GM19043 (cell line): ENCODE measurements around the gene LAMB1.

Experiments
- ATAC-seq: cut with Tn5 transposase; IDR thresholded peaks from one replicate; pipeline ENCODE4 v1.9.1; 2021; ENCODE audit warnings: low read depth; ENCODE audit not compliant: unreplicated experiment

Gene LAMB1

DNA sequence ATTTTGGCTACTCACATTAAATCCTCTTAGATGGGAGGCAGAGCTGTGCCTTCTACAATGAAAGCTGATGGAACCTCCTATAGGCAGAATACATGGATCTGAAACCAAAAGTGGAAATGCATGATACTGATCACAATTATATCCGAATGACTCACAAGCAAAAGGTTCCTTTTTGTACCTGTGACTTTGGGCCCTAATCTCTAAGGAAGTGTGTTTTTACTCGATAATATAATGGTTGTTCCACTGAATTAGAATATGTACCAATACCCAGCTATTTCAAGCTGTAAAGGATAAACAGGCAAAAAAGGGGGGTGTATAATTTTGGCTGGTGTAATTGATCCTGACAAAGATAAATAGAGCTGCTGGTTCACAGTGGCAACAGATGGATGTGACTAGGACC is 17.6 kb upstream of the LAMB1 start:
- ATAC-seq, result no peak

DNA sequence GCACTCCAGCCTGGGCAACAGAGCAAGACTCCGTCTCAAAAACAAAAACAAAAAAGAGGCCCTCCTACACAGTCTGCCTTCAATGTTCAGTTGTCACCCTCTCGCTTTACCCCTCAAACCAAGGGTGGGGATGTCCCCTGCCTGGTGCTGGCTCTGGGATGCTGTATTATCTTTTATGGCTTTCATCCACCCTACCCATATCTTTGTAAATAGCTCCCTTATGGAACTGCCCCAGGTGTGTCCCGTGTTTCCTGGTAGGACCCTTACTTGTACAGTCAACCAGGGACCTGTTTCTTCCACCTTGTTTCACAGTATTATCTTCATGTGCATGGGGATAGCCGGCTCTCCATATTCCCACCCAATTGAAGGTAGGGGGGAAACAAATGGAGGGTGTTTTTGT is 15.7 kb upstream of the LAMB1 start:
- no peak for ATAC-seq

GRCh38 chr7:108017776-108018151 is 14.8 kb upstream of the LAMB1 start:
- no peak for ATAC-seq

GRCh38 chr7:108016841-108017775 is 14.1 kb upstream of the LAMB1 start:
- peak; percentile 62 for ATAC-seq

- no peak for ATAC-seq
Observed at GRCh38 chr7:108015740-108016139, 12.8 kb upstream of the LAMB1 start.

DNA sequence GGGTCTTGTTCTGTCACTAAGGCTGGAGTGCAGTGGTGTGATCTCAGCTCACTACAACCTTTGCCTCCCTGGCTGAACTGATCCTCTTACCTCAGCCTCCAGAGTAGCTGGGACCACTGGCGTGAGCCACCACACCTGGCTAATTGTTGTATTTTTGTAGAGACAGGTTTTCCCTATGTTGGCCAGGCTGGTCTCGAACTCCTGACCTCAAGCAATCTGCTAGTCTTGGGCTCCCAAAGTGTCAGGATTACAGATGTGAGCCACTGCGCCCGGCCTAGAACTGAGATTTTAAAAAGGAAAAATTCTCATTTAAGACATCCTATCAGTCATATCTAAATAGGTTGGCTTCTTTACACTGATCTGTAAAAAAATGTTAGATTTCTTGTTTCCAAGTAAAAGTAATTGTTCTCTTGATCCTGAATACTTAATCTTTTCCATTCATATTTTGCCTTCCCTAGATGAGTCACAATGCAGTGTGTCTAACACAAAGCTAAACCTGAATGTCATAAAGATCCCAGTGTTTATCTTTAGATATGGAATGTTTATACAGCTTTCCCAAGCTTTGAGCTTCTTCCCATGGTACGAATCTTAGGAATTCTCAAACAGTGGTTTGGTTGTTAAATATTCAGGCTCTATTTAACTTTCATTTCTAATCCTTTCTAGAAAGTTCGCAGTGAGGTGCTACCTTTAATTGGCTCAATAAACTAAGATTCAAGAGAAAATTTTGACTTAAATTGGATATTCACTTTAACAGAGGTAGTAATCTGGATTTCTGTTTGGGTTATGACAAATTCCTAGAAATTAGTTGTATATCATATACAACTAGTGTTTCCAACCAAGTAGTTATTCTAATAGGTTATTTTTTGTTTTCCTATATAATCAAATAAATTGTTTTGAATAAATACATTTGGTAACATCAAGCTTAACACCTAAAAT is 12.1 kb upstream of the LAMB1 start:
- no peak for ATAC-seq

GRCh38 chr7:108014215-108014614 is 11.3 kb upstream of the LAMB1 start:
- no peak for ATAC-seq

- ATAC-seq, result no peak
Observed at GRCh38 chr7:108012499-108013430, 9.8 kb upstream of the LAMB1 start.

GRCh38 chr7:108010377-108010776 is 7.4 kb upstream of the LAMB1 start:
- ATAC-seq, result no peak

GRCh38 chr7:108009873-108010272 is 6.9 kb upstream of the LAMB1 start:
- no peak for ATAC-seq

DNA sequence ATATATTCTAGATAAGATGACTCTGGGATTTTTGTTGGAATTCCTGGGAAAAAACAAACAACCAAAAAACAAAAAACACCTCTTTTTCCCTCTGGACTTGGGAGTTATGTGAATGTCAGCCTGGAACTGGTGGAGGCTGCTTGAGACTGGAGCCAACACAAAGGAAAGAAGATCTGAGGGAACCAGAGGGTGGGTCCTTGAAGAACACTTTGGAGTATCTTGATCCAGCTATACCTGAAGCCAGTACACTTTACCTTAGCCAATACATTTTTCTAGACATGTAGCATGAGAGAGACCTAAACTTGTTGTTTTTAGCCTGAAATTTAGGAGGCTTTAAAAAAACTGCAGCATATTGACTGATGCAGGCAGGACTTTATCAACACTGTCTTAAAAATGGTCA is 5.9 kb upstream of the LAMB1 start:
- no peak for ATAC-seq

DNA sequence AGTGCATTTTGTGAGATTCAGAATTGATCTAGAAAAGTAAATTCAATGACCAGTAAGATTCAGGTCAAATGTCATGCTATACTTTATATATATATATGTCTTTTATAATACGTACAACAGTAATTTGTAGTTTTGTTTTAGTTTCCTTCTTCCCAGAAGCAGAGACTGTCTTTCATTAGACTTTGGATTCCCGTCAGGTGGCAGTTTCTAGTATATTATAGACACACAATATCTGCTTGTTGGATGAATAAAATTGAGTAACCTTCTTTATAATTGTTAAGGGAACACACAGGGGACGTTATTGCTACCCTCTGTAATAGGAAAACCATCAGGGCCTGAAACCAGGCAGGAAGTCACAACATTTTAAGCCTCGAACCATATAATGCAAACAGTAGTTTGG is 5.3 kb upstream of the LAMB1 start:
- no peak for ATAC-seq

DNA sequence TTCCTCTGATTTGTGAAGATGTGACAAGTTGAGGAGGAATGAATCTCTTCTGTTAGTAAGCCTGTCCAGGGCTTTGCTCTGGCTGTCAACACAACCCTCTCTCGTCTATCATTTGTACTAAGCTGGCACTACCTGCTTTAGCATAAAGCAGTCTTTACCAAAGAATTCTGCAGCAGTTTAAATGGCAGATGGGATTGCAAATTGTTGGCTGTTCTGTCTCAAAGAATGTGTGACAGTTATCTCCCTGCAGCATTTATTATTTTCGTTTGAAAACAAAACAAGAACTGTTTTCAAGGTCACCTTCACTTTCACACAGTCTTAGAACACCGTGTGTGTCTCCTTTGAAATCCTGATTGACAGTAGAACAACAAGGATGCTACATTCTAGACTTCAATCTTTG is 4.8 kb upstream of the LAMB1 start:
- ATAC-seq, result no peak

DNA sequence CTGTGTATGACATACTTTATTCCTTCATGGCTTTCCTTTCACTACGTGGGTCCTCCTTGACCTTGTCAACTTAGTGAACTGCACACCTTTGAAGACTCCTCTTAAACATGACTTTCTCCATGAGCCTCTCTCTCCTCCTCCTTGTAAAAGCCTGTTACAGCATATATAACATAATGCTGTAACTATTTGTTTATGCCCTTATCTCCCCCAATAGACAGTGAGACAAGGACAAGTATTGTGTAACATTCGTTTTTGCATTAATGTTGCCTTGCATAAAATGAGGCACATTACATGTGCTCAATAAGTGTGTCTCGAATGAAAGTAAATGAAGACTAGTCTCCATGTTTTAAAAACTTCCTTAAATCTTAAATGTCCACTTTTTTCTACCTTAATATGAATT is 4.3 kb upstream of the LAMB1 start:
- no peak for ATAC-seq

DNA sequence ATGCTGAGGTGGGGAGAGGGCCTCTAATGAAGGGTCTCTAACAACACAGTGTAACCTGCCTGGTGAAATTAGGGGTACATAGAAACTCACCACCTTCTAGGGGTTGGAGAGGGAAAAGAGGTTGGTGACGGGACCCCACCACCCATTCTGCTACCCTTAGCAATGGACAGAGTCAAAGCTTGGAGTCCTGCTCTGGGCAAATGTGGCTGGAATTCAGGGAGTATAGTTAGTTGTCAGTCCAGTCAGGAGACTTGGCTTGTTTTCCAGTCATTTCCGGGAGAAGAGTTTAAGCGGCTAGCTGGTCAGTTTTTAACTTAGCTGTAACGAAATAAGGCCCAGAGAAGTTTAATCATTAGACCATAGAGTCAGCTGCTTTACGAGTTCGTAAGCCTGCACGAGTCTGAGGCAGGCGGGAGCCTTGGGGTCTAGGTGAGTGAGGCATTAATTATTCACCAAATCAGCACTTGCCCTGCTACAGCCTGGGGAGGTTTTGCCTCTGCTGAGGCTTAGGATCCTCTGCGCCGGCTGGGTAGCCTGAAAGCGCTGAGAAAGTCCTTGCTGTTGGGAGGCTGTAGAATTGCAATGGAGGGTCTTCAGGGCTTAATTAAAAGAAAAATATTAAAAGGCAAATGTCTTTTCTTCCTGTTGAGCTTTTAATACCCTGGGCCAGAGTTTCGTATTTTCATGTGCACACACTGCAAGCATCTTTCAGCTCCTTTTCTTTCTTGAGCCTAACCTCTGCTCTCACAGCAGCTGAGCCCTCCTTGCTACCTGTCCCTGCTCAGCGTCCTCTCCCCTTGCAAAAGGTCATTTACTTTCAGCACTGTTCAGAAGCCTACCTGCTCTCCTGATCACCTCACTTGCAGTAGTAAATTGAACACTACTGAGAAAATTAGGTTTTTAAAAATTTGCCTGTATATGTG is 1.5 kb upstream of the LAMB1 start:
- peak; percentile 77 for ATAC-seq

GRCh38 chr7:108003599-108003935 is 606 bp upstream of the LAMB1 start:
- ATAC-seq, result no peak

DNA sequence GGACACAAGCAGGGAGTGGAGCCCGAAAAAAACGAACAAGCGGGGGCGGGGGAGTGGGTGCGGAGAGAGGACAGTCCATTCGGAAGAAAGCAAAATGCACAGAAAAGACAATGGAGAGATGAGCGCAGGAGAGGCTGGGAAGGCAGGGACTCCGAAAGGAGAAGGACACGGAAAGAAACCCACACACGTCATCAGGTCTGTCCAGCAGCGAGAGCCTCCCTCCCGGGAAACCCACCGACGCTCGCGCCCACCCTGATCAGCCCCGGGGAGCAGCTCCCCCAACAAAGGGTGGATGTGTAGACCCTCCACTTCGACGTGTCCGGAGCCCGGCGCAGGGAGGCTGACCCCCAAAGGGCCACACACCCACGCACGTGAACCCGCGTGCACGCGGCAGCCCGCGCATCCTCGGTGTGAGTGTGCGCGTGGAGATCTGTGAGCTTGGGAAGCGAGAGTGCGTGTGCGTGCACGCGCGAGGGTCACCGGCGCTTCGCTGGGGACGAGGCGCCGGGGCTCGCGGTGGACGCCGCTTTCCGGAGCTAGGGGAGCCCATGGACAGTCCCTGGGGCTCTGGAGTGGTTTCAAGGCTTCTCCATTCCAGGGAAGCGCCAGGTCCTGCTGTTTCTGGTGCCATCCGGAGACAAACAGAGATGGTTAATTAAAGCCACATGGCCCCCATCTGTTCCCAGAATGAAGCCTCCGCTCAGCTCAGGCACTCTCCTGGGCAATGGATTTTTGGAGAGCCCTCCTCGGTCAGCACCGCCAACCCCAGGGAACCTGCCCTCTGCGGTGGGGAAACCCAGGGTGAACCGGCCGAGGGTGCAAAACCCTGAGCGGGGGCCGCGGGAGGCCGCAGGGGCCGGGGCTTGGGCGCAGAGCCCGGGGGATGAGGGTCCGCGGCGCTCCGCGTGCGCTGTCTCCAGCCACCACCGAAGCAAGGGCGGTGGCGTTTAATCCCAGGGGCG is 916 bp downstream of the LAMB1 start:
- no peak for ATAC-seq
